Stimulated activated CD8-positive, alpha-beta memory T cell treated with anti-CD3 and anti-CD28 coated beads, Interleukin-12 subunit alpha, Interleukin-12 subunit beta, amount 100 ng/mL, for 24 hours (primary cell): ENCODE results near the gene PDLIM5.

Experiments
- DNase-seq: peaks from one replicate; pipeline ENCODE4 v3.0.0-alpha.2; 2020; ENCODE audit errors: extremely low read depth

Gene PDLIM5

DNA sequence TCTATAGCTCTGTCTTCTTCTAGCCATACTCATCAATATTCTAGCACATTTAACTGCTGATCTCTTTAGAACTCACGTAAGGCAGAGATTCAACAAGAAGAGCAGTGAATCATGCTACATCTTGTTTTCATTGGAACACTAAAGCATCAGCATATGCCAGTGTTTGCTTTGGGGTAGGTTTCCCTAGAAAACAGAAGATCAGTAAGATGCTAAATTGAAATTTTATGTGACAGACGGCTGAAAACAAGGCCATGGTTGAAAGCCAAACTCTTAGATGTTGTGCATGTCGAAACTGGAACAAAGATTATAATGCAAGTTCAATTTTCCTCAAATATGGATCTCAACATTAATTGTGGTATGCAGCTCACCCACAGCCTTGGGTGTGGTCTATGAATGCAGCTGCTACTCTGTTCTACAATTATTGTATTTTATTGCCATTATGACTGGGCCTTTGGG, 107.6 kb downstream of the PDLIM5 start:
- no peak for DNase-seq

DNA sequence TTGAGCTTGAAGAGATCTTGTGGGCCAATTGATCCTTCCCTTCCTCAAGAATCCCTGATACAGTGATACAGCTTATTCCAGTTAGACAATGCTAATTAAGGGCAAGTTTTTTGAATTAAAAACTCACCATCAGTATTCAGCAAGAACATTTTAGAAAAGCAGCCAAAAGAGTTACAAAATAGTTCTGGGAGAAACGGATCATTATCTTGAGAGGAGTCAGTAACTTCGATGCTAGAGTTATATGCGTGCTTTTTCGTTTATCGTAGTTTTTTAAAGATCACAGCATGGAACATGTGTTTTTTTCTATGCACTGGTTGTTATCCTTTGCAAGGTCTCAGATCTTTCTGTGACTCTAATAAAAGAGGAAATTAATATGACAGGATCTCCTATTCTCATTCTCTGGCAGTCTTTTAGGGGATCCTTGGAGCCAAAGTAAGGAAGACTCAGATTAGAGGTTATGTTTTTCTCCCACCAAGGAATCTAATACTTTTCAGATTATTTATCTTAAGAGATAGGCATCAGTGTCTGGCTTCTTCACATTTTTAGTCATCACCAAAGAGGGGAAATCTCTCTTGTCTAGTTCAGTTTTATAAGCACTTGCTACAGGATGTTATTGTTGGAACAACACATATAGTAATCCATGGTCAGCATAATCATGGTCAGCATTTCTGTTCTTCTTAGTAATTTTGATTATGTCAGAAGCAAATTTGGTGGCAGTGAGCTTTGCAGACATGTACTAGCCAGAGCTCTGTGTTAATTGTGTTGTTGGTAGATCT, 109.7 kb downstream of the PDLIM5 start:
- DNase-seq: no peak

DNA sequence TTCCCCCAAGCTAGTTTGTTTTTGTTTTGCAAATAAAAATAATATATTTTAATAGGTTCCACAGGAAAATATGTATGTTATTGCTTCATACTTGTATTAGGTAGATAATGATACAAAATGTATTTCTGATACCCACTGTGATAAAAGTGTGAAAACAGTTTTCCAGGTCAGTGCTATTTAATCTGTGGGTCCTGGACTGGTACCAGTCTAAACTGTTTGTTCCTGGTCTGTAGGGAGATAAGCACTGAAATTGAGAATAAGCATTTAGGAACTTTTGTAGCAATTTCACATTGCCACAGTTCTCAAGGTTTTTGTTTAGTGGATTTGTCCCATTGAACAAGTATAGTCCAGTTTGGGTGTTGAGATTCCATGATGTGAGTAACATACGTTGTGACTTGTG, 110.5 kb downstream of the PDLIM5 start:
- DNase-seq: no peak

DNA sequence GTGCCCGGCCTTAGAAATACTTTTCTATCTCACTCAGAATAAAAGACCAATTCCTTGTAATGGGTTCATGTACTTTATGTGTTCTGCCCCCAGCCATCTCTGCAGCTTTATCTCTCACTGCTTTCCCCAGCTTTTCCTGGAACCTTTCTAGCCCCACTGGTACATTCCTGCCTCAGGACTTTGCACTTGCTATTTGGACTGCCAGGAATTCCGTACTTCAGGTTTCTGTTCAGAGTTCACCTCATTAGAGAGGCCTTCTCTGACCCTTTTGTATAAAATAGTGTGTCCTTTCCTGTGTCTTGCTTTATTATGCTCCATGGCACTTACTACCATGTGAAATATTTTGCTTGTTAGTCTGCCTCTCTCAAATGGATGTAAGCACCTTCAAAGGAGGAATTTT, 112.5 kb downstream of the PDLIM5 start:
- DNase-seq: no peak

DNA sequence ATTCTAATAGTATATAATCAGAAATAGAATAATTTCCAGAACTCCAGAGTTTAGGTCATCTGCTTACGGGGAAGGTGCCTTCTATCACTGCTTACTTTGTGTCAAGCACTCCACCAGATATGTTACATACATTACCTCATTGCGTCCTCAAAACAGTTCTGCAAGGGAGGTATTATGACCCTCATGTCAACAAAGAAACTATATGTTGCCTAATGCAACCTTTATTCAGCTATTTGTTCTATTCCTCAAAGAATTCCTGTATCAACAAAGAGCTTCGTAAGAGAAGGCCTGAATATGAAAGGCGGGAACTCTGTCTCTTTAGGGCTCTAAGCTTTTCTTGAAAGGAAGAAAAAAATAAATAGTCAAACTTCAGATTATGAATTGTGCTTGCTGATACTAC, 114.7 kb downstream of the PDLIM5 start:
- no peak for DNase-seq

DNA sequence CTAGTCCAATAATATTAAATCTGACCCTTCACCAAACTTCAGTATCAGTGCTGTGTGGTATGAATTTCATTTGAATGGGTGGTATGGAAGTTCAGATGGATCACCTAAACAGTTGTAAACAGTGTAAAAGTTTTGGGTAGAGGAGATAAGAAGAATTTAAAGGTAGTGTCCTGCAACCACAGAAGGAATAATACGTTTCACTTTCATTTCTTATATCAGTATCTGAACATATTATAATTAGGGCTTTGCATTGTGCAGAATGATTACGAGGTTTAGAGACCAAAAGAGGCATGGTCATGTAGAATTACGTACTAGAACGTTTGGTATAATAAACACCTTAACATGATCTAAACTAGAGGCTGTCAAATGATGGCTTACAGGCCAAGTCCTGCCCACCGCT, 116.1 kb downstream of the PDLIM5 start:
- DNase-seq: no peak

DNA sequence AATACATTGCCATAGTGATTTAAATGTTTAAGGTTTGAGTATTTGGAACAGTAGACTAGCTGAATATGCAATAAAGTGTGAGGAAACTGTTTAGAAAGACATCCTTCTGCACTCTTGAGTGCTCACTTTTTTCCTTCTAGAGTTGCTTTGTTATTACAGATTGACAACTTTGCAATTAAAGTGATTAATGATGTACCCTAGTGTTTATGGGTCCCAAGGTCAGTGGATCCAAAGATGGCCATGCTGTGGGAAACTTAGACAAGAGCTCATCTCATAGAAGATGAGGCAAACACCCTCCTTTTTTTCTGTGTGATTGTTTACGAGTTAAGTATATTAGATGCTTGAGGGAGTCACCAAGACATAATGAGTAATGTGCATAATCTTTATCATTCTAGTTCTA, 118.8 kb downstream of the PDLIM5 start:
- no peak for DNase-seq

DNA sequence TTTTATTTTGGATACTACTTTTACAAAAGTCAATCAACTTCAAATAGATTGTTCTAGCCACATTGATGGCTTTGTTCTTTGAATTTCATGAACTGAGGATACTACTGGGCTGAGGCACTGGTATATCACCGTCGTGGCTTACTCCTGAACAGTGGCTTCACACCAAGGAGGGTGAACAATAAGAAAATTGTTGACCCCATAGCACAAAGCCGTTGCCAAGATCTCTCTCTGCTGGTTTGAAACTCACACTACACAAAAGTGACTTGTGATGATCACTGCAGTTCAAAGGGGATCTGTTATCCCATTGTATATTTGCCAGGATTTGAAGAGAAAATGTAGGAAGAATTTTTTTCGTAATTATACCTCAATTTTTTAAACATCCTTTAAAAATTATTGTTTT, 119.6 kb downstream of the PDLIM5 start:
- no peak for DNase-seq

DNA sequence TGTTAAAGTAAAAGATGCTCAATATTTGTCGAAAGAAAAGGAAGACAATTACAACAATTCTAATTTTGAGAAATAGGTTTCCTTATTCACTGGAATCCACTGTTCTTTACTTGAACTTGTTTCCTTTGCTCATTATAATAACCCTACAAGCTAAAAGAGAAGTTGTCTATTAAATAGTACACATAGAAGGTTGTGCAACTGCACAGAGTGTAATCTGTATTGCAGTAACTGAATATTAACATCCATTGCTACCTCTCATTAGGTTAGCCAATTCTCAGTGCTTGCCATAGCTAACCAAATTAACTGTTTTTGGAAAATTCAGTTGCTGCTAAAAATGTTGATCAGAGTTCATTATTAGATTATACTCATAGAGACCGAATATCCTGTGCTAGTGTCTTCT, 120.0 kb downstream of the PDLIM5 start:
- no peak for DNase-seq

DNA sequence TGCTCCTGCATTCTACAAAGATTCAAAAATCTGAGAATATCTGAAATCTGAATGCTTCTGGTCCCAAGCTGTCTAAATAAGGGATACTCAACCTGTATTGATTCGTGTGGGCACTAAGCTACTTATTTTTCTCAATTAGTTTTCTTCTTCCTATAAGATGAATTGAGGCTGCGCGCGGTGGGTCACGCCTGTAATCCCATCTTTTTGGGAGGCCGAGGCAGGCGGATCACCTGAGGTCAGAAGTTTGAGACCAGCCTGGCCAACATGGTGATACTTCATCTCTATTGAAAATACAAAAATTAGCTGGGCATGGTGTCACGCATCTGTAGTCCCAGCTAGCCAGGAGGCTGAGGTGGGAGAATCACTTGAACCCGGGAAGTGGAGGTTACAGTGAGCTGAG, 122.3 kb downstream of the PDLIM5 start:
- no peak for DNase-seq

DNA sequence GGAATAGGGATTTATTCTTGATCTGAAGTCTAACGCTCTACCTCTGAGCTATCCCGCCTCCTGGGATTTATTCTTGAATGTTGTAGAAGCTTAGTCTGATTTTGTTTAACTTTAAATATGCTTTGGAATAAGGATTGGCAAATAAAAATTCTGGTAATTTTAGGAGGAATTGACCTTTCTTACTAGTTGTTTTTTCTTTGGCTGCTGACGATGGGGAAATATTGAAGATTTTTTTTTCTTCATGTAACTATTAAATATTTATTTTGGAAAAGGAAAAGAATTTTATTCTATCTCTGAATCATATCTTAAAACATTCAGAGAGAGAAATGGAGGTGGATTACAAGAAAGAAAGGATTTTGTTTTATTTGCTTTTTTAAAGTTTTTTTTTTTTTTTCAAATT, 122.9 kb downstream of the PDLIM5 start:
- DNase-seq: no peak

DNA sequence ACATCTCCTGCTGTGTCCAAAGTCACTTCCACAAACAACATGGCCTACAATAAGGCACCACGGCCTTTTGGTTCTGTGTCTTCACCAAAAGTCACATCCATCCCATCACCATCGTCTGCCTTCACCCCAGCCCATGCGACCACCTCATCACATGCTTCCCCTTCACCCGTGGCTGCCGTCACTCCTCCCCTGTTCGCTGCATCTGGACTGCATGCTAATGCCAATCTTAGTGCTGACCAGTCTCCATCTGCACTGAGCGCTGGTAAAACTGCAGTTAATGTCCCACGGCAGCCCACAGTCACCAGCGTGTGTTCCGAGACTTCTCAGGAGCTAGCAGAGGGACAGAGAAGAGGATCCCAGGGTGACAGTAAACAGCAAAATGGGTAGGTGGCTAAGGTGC, 123.9 kb downstream of the PDLIM5 start:
- DNase-seq: no peak

DNA sequence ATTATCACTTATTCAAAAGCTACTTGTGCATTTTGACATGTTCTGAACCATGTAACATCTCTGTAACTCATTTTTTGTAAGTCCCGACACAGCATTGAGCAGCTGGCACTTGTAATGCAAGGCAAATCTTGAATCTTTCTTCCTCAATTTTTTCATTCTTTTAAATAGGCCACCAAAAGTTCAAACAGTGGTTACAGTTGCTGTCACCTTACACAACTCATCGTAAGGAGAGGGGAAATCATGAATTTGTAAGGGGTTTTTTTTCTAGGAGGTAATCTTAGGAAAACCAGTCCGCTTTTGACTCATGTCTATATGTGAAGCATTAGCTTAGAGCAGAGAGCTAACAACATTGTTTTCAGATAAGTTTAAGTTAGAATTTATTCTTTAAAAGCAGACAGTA, 124.5 kb downstream of the PDLIM5 start:
- DNase-seq: no peak

DNA sequence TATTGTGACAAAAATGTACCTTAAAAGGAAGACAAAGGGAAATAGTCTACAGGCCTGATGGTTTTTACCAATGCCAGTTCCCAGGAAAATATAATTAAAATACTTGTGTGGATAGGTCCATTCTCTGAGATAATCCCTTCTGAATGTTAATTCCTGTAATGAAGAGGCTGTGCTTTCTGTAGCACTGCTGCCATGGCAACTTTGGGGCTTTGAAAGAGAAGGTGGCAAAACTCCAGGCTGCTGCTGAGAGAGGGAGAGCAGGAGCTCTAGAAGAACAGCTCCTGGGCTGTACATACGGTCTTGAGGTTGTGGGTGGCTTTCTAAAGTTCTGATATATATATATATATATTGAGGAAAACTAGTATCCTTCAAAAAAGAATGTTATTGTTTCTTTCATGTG, 125.4 kb downstream of the PDLIM5 start:
- DNase-seq: no peak

DNA sequence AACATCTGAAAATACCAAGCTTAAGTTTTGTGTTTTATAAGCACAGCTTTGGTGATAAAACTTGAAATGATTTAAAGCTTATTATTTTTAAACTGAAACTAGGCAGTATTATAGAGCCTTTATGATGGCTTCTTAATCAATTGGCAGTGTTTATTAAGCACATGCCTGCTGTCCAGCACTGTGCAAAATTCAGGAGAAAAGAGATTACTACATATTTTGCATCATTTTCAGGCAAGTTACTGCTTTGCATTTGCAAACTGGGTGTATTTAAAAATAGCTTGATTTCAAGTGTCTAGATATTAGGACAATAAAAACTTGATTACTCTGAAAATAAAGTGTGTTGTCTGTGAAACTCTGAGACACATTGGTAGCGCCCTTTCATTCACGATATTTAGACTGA, 126.5 kb downstream of the PDLIM5 start:
- DNase-seq: no peak

DNA sequence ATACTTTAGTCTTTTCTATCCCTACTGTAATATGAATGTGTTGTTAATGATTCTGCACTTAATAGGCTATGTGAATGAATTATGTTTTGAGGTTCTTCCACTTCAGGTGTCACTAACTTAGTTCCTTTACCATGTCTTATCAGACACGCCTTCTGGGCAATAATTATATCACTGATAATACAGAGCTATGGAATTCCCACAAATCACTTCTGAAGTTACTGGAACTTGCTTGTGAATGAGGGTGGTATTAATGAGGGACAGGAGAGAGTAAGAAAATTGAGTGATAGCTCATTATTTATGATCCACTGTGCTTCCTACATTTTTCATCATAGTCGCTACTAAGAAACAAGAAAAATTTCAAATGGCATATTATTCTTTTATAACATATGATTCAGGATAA, 130.0 kb downstream of the PDLIM5 start:
- no peak for DNase-seq

DNA sequence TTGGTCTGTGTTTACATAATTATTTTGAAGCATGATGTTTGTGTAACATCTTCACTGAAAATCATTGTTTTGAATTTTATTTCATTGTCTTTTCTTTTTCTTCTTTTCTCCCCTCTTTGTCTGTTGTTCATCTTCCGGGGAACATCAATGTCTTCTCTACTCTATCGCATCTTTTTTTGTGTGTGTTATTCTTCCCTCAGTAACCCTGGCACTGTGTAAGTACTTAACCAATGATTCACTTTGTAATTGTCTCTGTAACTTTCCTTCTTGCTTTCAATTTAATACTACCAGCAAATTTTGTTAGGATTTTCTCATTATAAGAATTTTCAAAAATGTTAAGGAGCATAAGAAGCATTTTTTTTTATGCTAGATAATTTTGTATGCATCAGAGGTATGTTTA, 130.8 kb downstream of the PDLIM5 start:
- no peak for DNase-seq

DNA sequence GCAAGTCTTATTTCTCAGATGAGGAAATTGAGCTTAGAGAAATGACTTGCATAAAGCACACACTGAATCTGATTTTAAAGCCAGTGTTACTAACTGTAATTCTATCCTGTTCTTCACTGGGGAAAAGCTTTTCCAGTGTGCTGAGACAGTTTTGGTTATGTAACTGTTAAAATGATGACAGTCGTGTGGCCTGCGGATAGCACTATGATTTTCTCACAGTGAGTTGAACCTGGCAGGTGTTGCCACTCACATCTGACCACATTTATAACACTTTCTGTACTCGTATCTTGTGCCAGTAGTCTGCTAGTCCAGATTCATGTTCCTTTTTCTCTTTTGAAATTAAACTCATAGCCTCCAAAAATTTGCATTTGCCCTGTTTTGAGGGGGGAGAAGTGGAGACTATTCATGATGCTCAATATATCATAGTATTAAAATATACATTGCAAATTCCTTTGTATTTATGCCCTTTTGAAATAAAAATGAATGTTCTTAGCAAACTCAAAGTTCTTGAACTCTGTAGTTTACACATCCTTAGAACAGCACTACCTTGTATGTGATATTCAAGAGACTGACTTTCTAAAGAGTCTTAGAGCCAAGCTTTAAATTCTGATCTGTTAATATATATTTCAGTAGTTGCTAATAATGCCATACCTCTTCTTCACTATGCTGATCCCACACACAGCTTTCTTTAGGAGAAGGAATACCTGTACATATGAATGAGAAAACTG, 132.3 kb downstream of the PDLIM5 start:
- DNase-seq: no peak

DNA sequence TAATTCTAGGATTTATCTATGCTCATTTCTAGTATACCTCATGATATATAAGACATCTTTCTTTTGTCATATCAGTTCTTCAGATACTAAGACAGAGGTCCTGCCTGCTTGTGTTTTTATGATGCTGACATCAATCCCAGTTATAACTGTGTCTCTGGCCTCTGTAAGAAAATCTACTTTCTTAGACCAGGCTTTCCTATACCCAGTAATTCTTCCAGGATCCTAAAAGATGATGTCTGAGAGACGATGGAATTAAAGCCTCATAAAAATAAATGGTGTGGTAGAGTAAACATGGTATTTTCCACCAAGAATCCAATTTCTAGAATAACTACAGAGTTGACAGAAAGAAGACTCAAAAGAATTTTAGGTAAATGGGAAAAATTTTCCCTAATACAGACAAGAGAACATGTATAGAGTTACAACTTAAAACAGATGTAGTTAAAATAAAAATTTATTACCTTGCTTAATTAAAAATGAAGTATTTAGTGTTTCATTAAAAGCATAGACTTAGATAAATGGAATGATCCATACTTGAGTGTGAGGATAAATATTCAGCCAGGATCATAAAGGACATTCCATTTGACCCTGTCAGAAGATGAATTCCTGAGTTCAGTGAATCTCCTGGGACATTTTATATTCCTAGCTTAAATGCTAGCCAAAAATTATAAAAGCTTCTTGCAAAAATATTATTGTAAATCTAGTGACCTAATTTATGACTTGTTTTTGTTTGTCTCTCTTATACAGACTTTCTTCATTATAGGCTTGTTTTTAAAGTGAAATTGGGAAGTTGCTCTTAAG, 137.4 kb downstream of the PDLIM5 start:
- no peak for DNase-seq

DNA sequence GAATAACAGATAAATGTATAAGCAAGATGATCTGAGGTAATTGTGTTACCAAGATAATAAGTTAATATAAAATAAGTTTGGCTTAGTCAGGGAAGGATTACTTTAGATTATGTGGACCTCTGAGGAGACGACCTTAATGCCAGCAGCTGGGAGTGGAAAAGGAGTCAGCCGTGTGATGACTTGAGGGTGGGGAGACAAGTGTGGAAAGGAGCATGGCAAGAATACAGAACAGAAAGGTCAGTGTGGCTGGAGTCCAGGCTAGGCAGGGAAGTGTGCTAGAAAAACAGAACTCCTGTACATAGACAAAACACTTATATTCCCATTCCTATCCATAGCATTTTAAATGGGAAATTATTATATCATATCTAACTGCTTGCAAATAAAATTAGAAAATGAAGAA, 138.8 kb downstream of the PDLIM5 start:
- DNase-seq: no peak

DNA sequence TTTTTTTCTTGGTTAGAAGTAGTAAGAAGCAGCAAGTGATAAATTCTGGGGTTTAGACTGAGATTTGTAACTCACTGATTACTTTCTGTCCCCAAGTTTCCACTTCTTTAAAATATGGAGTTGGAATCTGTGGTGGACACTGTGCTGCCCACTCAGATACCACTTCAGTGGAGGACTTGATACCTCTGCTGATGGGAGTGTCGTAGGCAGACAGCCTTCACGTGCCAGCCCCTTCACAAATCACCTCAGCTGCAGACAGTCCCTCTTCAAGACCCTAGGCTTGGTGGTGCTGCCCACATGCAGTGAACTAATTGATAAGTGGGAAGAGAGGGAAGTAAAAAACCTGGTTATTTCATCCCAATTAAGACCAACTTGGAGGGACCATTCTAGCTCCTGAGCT, 139.5 kb downstream of the PDLIM5 start:
- no peak for DNase-seq

DNA sequence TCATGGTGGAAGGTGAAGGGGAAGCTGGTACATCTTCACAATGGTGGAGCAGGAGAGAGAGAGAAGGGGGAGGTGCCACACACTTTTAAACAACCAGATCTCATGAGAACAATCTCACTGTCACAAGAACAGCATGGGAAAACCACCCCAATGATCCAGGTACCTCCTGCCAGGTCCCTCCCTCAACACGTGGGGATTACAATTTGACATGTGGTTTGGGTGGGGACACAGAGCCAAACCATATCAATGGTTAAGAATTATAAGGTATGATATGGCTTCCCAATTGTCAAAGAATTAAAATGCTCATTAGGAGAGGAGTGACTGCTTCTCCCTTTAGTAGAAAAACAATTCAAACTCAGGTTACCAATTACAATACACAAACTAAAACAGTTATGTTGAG, 143.3 kb downstream of the PDLIM5 start:
- no peak for DNase-seq
